B cell (primary cell): ENCODE data around the gene ATRNL1. TPM values are rescaled to one million over a fixed set of nuclear protein-coding genes. Genes with fewer than 3 reads are reported as not detected.

Source experiments
- ATAC-seq: fragments of 200-7000 bp; cut with Tn5 transposase; one replicate; pipeline ENCODE4 v1.10.0; 2021; ENCODE audit warnings: low read depth, mild to moderate bottlenecking, moderate number of reproducible peaks, moderate library complexity
- CTCF ChIA-PET: fragments of 350-600 bp; sonication (Branson Sonifier 250); formaldehyde crosslinking; loops from one replicate; lab custom pipeline; 2021; ENCODE audit warnings: antibody characterized with exemption, inconsistent platforms; lab: Charles Lee
- POLR2A ChIA-PET: fragments of 350-600 bp; sonication (Branson Sonifier 250); formaldehyde crosslinking; loops from one replicate; lab custom pipeline; 2021; ENCODE audit warnings: antibody characterized with exemption; lab: Charles Lee
- DNase-seq: peaks from one replicate; pipeline ENCODE4 v3.0.0; 2013
- H2AFZ ChIP-seq: 2 replicates; pipeline ENCODE4 v1.6.1; 2012; ENCODE audit warnings: mild to moderate bottlenecking, low read depth, low read length; ENCODE audit not compliant: insufficient read depth, poor library complexity, severe bottlenecking
- H3K27ac ChIP-seq, 2 donors: 1 replicate in 1 of 2; 2 replicates in 1 of 2; pipeline ENCODE4 v1.5.1; 2012 to 2013; ENCODE audit warnings: low read length in 2 of 2, mild to moderate bottlenecking in 2 of 2, moderate library complexity in 1 of 2
- H3K27me3 ChIP-seq, 4 experiments: fragments of 200-600 bp in 1 of 4; sonication (generic) in 1 of 4; replicated peaks in 1 of 4; 1 replicate in 2 of 4; 2 replicates in 2 of 4; pipeline versions ENCODE4 v1.6.1 to v1.7.0; 2013 to 2016; ENCODE audit warnings: low read length in 3 of 4, mild to moderate bottlenecking in 2 of 4, mixed read lengths in 1 of 4, moderate library complexity in 1 of 4; ENCODE audit not compliant: insufficient read depth in 4 of 4, control insufficient read depth in 3 of 4; ENCODE audit errors: control extremely low read depth in 1 of 4
- H3K36me3 ChIP-seq, 2 experiments: replicated peaks in 1 of 2; 1 replicate in 1 of 2; 2 replicates in 1 of 2; pipeline versions ENCODE4 v1.6.1 to v1.7.1; 2013; ENCODE audit warnings: low read length in 1 of 2; ENCODE audit not compliant: insufficient read depth in 2 of 2, control insufficient read depth in 1 of 2; ENCODE audit errors: control extremely low read depth in 1 of 2, extremely low read depth in 1 of 2
- H3K4me1 ChIP-seq, 2 donors: fragments of 200-600 bp in 1 of 2; sonication (generic) in 1 of 2; 1 replicate in 1 of 2; 2 replicates in 1 of 2; pipeline versions ENCODE4 v1.5.1 to v1.6.1; 2013 to 2017; ENCODE audit warnings: low read length in 2 of 2; ENCODE audit not compliant: control insufficient read depth in 2 of 2, insufficient read depth in 2 of 2
- H3K4me2 ChIP-seq: replicated peaks from 2 replicates; pipeline ENCODE3; 2012; ENCODE audit warnings: mild to moderate bottlenecking, low read depth, low read length; ENCODE audit not compliant: poor library complexity, severe bottlenecking
- H3K4me3 ChIP-seq, 5 experiments: fragments of 200-600 bp in 1 of 5; sonication (generic) in 1 of 5; 1 replicate in 3 of 5; 2 replicates in 2 of 5; pipeline versions ENCODE4 v1.5.1 to v1.7.0; 2011 to 2016; ENCODE audit warnings: low read length in 4 of 5, mild to moderate bottlenecking in 4 of 5, low read depth in 2 of 5, control low read depth in 1 of 5, moderate library complexity in 1 of 5; ENCODE audit not compliant: insufficient read depth in 1 of 5; ENCODE audit errors: control extremely low read depth in 1 of 5, extremely low read depth in 1 of 5
- H3K79me2 ChIP-seq: fragments of 200-600 bp; sonication (generic); one replicate; pipeline ENCODE4 v1.6.0; 2016; ENCODE audit warnings: low read length; ENCODE audit not compliant: control insufficient read depth, insufficient read depth
- H3K9ac ChIP-seq: fragments of 200-600 bp; sonication (generic); 2 replicates; pipeline ENCODE4 v1.6.1; 2017; ENCODE audit warnings: mild to moderate bottlenecking, low read length, moderate library complexity
- H3K9me3 ChIP-seq, 3 donors: one replicate each; pipeline versions ENCODE4 v1.6.1 to v1.7.1; 2013; ENCODE audit warnings: low read length in 2 of 3; ENCODE audit not compliant: control insufficient read depth in 2 of 3, insufficient read depth in 1 of 3; ENCODE audit errors: control extremely low read depth in 1 of 3
- H4K20me1 ChIP-seq: 2 replicates; pipeline ENCODE4 v1.6.0; 2012; ENCODE audit warnings: mild to moderate bottlenecking, low read length; ENCODE audit not compliant: insufficient read depth, control insufficient read depth, poor library complexity, severe bottlenecking
- H3K27ac Mint-ChIP-seq: one replicate; pipeline ENCODE4 v1.8.0; 2021; ENCODE audit warnings: mixed read lengths
- H3K27me3 Mint-ChIP-seq: one replicate; pipeline ENCODE4 v1.8.0; 2021; ENCODE audit warnings: mixed read lengths
- H3K4me1 Mint-ChIP-seq: one replicate; pipeline ENCODE4 v1.8.0; 2021; ENCODE audit warnings: mixed read lengths
- H3K4me3 Mint-ChIP-seq: one replicate; pipeline ENCODE4 v1.8.0; 2021; ENCODE audit warnings: mixed read lengths
- H3K9me3 Mint-ChIP-seq: one replicate; pipeline ENCODE4 v1.8.0; 2022; ENCODE audit warnings: mixed read lengths; ENCODE audit not compliant: insufficient read depth
- CTCF ChIP-seq: fragments of 200-600 bp; IDR thresholded peaks from one replicate; pipeline ENCODE4 v1.8.0; 2022; ENCODE audit warnings: antibody characterized with exemption, mild to moderate bottlenecking
- EZH2 ChIP-seq: IDR thresholded peaks from 2 replicates; pipeline ENCODE4 v1.6.1; 2012; ENCODE audit warnings: borderline replicate concordance, low read depth, mild to moderate bottlenecking, moderate library complexity, low read length; ENCODE audit not compliant: insufficient read depth, poor library complexity, severe bottlenecking
- WGBS: methylation state at CpG from one replicate; pipeline ENCODE4 v1.1.5; 2013; ENCODE audit warnings: missing lambda C conversion rate; ENCODE audit not compliant: insufficient coverage; 5-methylcytosine and 5-hydroxymethylcytosine counted together
- intact Hi-C: fragments of 100-400 bp; cut with micrococcal nuclease; formaldehyde crosslinking; loops from one replicate; pipeline ENCODE4 v1.10.0; 2022
- polyA plus RNA-seq: library from polyadenylated mRNA; depleted of rRNA; stranded (reverse); fragments of >200 nt; gene quantifications from 2 replicates; pipeline ENCODE4 v1.2.3, GENCODE V29; 2012
- total RNA-seq, 2 donors: library from RNA; stranded (reverse); fragments of 120-200 nt in 1 of 2; gene quantifications; 1 replicate in 1 of 2; 2 replicates in 1 of 2; pipeline versions ENCODE4 v1.2.3 to v1.2.4, GENCODE V29; 2013 to 2022

The ATRNL1 gene
- total and polyA plus RNA-seq, 2 donors (not counting 1 experiment from before 2014, with no cell fraction given): 0.24 to 2.2 TPM

DNA sequence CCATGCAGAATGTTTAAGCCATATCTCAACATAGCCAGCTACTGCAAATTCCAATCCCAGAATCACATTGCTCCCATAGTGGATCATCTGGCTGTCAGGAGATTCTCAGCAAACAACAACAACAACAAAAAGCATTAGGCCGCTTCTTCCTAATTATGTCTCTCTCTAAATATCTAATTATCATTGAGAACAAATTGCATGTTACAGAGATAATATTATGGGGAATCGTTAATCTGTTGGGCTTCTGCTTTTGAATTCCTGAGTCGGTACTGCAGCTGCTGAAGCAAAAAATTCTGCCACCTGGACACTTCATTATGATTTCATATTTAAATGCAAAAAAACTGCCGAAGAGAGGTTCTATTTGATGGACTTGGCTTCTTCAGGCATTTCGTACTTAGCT is 791.2 kb downstream of the ATRNL1 start:
- H3K9me3 Mint-ChIP-seq: no peaks in the 10 kb centered on the region
- no peaks in the 10 kb centered on the region for H4K20me1 ChIP-seq
- H3K79me2 ChIP-seq: no peaks in the 10 kb centered on the region
- no peaks in the 10 kb centered on the region for H3K27me3 ChIP-seq
- no peak for DNase-seq
- ATAC-seq: no peak
- no peaks in the 10 kb centered on the region for H3K4me1 ChIP-seq
- no peak overlapping the region for H3K27ac ChIP-seq
- H2AFZ ChIP-seq: no peak overlapping the region
- TF ChIP-seq EZH2: no peak
- no peak for TF ChIP-seq CTCF
- no peak overlapping the region for H3K9ac ChIP-seq
- peaks cover 0 to 4% (median 0%) of the 10 kb centered on the region in 3 donors for H3K9me3 ChIP-seq
- WGBS: 90% methylated on average over 2 of the region's 5 CpGs
- intact Hi-C loops: no loop called here
- ChIA-PET POLR2A (no interaction called here), CTCF (no interaction called here)
- H3K4me3 Mint-ChIP-seq: no peak overlapping the region
- no peak overlapping the region for H3K4me3 ChIP-seq
- no peaks in the 10 kb centered on the region for H3K36me3 ChIP-seq
- H3K27ac Mint-ChIP-seq: no peak overlapping the region
- H3K4me2 ChIP-seq: no peak overlapping the region
- no peaks in the 10 kb centered on the region for H3K4me1 Mint-ChIP-seq
- no peaks in the 10 kb centered on the region for H3K27me3 Mint-ChIP-seq

DNA sequence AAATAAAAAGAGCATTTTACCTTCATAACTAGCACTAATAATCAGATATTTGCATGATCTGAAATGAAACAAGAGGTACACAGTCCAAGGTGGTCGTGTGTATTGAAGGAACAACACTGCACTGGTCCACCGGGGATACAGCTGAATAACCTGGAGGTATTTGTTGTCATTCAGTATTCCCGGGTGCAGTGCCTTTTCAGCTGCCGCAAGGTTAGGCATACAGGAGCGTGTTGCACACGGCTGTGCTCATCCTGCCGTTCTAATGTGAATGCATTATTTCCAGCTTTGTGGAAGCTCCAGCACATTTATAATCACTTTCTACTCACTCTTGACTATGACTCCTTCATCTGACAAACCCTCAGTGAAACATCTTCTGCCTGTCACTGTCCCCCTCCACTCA is 802.0 kb downstream of the ATRNL1 start:
- intact Hi-C loops: no loop called here
- no peaks in the 10 kb centered on the region for H3K79me2 ChIP-seq
- CTCF ChIA-PET: no interaction called here
- H3K9me3 ChIP-seq: no peaks in the 10 kb centered on the region
- TF ChIP-seq CTCF (no peak), EZH2 (no peak)
- no peaks in the 10 kb centered on the region for H3K9me3 Mint-ChIP-seq
- H3K4me2 ChIP-seq: no peak overlapping the region
- 97% methylated on average over 6 of the region's 7 CpGs for WGBS
- no peak overlapping the region for H3K4me3 Mint-ChIP-seq
- H3K27ac Mint-ChIP-seq: no peak overlapping the region
- no peak for DNase-seq
- H3K27me3 ChIP-seq: no peaks in the 10 kb centered on the region
- H3K4me1 ChIP-seq: no peaks in the 10 kb centered on the region
- H3K4me3 ChIP-seq: no peak overlapping the region
- H3K36me3 ChIP-seq: no peaks in the 10 kb centered on the region
- POLR2A ChIA-PET: no interaction called here
- H3K4me1 Mint-ChIP-seq: no peaks in the 10 kb centered on the region
- ATAC-seq: no peak
- H4K20me1 ChIP-seq: no peaks in the 10 kb centered on the region
- no peak overlapping the region for H2AFZ ChIP-seq
- no peak overlapping the region for H3K27ac ChIP-seq
- no peaks in the 10 kb centered on the region for H3K27me3 Mint-ChIP-seq
- H3K9ac ChIP-seq: no peak overlapping the region
